ENCODE data around the gene PRR22.

GRCh38 chr19:5792224-5792623 is 7.7 kb upstream of the PRR22 start:
- TF ChIP-seq CTCF (IDR thresholded peaks at IDR 0.05), result no peak
- TF ChIP-seq POLR2A (IDR thresholded peaks at IDR 0.05), result no peak

All from testis (tissue), 2 donors.